Fibroblast of skin of scalp (primary cell): ENCODE data around the gene VARS2.
A peak's percentile ranks its signal among the peaks of the same experiment; 100 is the strongest.
"Not testable (repeated sequence)": the region's sequence is repeated elsewhere in the genome, so short reads cannot be mapped to it uniquely, and the experiment has no call there.

Experiments
- DNase-seq: peaks from one replicate; pipeline ENCODE4 v3.0.0-alpha.2; 2013

Gene VARS2

GRCh38 chr6:30900863-30901417 lies 13.1 kb upstream of the VARS2 start:
- DNase-seq: no peak

- no peak for DNase-seq
Observed at GRCh38 chr6:30901436-30901835, 12.6 kb upstream of the VARS2 start.

- not testable (repeated sequence) for DNase-seq
Observed at GRCh38 chr6:30902196-30902595, 11.8 kb upstream of the VARS2 start.

GRCh38 chr6:30902709-30903108 lies 11.3 kb upstream of the VARS2 start:
- DNase-seq: no peak

- no peak for DNase-seq
Observed at GRCh38 chr6:30903236-30903635, 10.8 kb upstream of the VARS2 start.

- not testable (repeated sequence) for DNase-seq
Observed at GRCh38 chr6:30907290-30907757, 6.7 kb upstream of the VARS2 start.

- peak; percentile 99 for DNase-seq
Observed at GRCh38 chr6:30907758-30908591, 6.1 kb upstream of the VARS2 start, which contains the start of gene GTF2H4. Gene GTF2H4, plus strand, starts transcription at chr6:30908207.

GRCh38 chr6:30908700-30909099 lies 5.3 kb upstream of the VARS2 start:
- no peak for DNase-seq

GRCh38 chr6:30910473-30910872 lies 3.6 kb upstream of the VARS2 start:
- not testable (repeated sequence) for DNase-seq

- no peak for DNase-seq
Observed at GRCh38 chr6:30912746-30913520, 1.1 kb upstream of the VARS2 start.

- DNase-seq: no peak
Observed at GRCh38 chr6:30913721-30914075, 340 bp upstream of the VARS2 start.

GRCh38 chr6:30914854-30915590 lies 984 bp downstream of the VARS2 start:
- no peak for DNase-seq

GRCh38 chr6:30915591-30915946 lies 1.5 kb downstream of the VARS2 start:
- peak; percentile 72 for DNase-seq

GRCh38 chr6:30917041-30917440 lies 3.0 kb downstream of the VARS2 start:
- DNase-seq: no peak

- DNase-seq: no peak
Observed at GRCh38 chr6:30917487-30917886, 3.4 kb downstream of the VARS2 start.

GRCh38 chr6:30918670-30919069 lies 4.6 kb downstream of the VARS2 start:
- no peak for DNase-seq

- no peak for DNase-seq
Observed at GRCh38 chr6:30922447-30922852, 8.4 kb downstream of the VARS2 start.

GRCh38 chr6:30924040-30924627 lies 10.1 kb downstream of the VARS2 start:
- DNase-seq: not testable (repeated sequence)

GRCh38 chr6:30926644-30927043 lies 12.6 kb downstream of the VARS2 start:
- no peak for DNase-seq

GRCh38 chr6:30927080-30927479 lies 13.0 kb downstream of the VARS2 start:
- not testable (repeated sequence) for DNase-seq

GRCh38 chr6:30928677-30929076 lies 14.6 kb downstream of the VARS2 start:
- no peak for DNase-seq

GRCh38 chr6:30930506-30930905 lies 16.5 kb downstream of the VARS2 start:
- no peak for DNase-seq
